Vagina (tissue), 2 donors: Measurements from ENCODE around the gene LMAN2L.

Experiments used
- CTCF ChIP-seq, 3 experiments: fragments of 450-650 bp in 2 of 3; fragments of 200-600 bp in 1 of 3; sonication (generic) in 1 of 3; IDR thresholded peaks; one replicate each; pipeline ENCODE4 v1.5.1; 2017 to 2019; ENCODE audit warnings: antibody characterized with exemption in 3 of 3, mild to moderate bottlenecking in 2 of 3, moderate library complexity in 2 of 3
- POLR2AphosphoS5 ChIP-seq, 2 donors: sonication (generic); formaldehyde crosslinking; IDR thresholded peaks; one replicate each; pipeline ENCODE4 v1.9.0; 2017; ENCODE audit warnings: antibody characterized with exemption in 2 of 2, mild to moderate bottlenecking in 2 of 2, low read depth in 1 of 2; ENCODE audit not compliant: insufficient read depth in 1 of 2

- TF ChIP-seq CTCF (IDR thresholded peaks at IDR 0.05) = no peak
- TF ChIP-seq POLR2AphosphoS5 (IDR thresholded peaks at IDR 0.05; ENCODE audit: insufficient read depth in 1 of 2, low read depth in 1 of 2) = no peak
These were observed 13.7 kb downstream of the LMAN2L start for GRCh38 chr2:96726131-96726530.
